GM18867 (cell line): ENCODE data around the gene COL23A1.
"Not testable (repeated sequence)": the region's sequence is repeated elsewhere in the genome, so short reads cannot be mapped to it uniquely, and the experiment has no call there.

Experiments
- ATAC-seq: cut with Tn5 transposase; IDR thresholded peaks from one replicate; pipeline ENCODE4 v1.9.1; 2021; ENCODE audit warnings: mild to moderate bottlenecking, moderate library complexity; ENCODE audit not compliant: unreplicated experiment

COL23A1 gene

DNA sequence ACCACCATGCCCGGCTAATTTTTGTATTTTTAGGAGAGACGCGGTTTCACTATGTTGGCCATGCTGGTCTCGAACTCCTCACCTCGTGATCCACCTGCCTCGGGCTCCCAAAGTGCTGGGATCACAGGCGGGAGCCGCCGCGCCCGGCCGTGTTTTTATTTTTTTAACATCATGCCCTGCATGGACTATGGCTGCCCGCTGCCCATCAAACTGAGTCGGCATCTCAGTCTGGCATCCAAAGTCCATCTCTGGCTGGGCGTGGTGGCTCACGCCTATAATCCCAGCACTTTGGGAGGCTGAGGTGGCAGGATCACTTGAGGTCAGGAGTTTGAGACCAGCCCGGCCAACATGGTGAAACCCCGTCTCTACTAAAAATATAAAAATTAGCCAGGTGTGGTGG, 336.6 kb downstream of the COL23A1 start:
- ATAC-seq, result not testable (repeated sequence)

DNA sequence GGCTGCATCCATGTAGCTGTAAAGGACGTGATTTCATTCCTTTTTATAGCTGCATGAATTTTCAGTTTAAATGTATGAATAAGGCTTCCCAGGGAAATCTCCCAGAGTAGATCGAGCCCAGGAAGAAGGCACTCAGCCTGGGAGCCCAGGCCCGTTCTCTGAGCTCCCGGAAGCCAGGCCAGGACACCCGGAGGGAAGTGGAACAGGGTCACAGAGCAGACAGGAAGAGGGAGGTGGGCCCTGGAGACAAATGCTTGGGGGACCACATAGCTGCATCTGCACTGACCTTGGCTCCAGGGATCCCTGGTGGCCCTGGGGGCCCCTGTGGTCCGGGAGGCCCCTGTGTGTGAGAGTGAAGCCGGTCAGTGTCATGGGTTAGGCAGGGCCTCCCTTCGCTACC, 337.9 kb downstream of the COL23A1 start:
- ATAC-seq, result no peak

DNA sequence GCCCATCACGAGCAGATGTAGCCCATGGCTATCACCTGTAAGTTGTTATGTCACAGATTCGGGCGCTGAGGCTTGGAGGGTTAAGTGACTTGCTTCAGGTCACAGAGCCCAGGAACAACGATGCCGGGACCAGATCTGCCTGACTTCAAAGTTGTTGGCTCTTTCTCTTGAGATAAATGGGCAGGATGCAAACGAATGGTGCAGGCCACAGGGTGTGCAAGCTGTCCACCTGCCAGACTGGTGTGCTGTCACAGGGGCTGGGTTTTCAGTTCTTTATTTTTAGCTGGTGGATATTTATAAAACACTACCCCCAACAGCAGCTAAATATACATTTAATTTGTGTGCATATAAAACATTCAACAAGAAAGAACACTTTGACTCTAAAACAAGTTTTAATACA, 339.9 kb downstream of the COL23A1 start:
- ATAC-seq, result no peak

DNA sequence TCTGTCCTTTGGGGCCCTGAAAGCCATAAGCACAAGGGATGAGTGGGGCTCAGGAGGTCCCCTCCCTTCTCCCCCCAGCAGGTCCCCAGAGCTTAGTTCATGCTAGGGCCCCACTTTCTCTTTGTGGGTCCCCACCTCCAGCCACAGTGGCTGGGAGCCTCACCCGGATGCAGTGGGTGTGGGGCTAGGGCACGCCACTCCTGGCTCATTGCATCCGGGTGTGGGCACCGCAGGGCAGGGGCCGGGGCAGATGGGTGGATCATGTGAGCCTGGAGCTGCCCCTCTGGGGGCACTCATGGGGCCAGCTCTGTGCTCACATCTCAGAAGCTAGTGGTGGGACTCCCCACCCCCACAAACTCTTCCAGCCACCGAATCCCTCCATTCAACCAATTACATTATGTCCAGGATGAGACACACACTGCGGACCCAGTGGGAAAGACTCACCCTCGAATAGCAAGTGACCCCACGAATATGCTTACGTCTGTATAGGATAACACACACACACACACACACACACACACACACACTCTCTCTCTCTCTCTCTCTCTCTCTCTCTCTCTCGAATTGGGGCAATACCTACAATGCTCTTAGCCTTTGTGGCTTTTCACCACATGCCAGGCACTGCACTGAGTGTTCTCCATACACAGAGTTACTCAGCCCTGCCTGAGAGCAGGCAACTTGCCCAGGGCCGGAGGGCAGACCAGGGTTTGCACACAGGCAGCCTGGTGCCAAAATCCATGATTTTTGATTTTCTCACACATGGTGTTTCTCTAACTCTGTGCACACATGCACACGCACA, 340.8 kb downstream of the COL23A1 start:
- no peak for ATAC-seq

DNA sequence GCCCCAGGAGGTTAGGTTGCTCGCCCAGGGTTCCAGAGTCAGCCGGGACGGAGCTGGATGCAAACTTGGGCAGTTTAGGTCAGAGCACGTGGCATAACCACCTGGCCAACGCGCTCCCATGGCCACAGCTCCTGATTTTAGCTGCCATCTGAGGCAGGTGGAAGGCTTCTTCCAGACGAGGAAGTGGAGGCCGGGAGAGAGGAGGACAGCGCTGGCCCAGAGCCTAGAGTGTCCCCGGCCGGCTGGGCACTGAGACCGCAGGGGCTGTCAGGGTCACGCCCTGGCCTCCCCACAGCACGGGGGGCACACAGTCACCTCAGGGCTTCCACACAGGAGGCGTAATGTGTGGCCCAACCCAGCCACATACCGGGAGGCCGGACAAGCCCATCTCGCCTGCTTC, 341.4 kb downstream of the COL23A1 start:
- no peak for ATAC-seq

DNA sequence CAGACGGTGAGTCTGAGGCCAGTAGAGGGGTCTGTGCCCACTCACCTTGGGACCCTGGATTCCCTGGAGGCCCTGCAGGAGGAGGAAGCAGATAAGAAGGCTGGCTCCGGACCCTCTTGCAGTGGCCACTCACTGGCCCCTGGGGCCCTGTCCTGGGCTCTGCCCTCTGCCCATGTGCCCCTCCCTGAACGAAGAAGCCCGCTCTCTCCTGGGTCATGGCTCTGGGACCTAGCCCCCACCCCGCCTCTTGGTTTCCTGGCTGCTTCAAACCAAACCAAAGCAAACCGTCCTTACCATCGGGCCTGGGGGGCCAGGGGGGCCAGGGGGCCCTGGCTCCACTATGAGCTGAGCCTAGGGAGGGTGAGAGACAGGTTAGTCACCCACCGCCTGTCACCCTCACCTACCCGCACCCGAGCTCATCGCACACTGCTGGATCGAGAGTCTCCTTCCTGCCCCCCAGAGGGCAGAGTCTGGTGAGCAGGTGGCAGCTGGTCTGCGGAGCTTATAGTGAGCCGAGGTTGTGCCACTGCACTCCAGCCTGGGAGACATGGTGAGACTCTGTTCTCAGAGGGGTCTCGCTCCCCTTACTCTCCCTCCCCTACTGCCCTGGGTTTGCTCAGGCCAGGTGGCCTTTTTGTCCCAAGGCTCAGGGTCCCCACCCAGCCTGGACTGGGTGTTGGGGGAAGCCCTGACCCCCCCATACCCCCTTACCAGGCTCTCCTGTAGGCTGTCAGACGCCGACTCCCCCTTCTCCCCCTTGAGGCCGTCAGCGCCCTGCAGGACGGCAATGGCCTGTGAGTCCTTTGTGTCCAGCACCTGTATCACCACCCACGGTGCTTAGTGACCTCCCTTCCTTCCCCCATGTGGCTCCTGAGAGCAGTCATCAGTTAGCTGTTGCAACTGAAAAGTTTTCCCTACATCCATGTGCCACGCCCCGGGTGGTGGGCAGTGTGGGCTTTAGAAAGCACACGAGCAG, 342.4 kb downstream of the COL23A1 start:
- ATAC-seq, result no peak

DNA sequence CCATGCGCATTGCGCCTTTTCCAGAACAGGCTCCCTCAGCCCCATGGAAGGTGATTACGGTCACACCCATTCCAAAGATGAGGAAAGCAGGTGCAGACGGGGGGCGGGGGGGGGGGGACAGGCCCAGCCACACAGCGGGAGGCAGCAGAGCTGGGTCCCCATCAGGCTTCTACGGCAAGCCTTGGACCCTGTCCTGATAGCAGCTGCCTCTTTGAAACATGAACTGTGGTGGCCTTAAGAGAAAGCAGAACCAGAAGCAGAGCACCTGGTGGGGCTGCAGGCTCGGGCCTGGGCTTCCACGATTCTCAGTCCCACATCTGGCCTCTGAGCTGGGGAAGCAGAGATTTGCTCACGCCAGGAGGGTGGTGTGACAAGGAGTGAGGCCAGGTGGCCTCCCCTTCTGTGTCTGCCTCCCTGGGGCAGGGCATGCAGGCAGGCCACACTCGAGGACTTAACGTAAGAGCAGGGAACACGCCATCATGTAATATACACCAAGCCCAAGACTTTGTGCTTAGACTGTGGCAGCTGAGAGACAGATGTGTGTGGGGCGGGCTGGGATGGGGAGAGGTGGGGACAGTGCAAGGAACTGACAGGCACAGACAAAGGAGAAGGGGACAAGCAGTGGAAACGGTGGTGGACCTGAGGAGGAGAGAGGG, 343.4 kb downstream of the COL23A1 start:
- ATAC-seq, result no peak

DNA sequence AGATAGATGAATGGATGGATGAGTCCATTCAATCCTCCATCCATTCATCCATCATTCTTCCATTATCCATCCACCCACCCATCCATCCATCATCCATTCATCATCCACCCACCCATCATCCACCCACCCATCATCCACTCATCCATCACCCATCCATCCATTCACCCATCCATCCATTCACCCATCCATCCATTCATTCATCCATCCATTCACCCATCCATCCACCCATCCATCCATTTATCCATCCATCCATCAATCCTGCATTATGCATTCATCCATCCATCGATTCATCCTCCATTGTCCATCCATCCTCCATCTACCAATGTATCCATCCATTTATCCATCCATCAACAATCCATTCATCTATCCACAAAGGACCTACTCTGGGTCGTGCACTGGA, 344.8 kb downstream of the COL23A1 start:
- ATAC-seq, result no peak

DNA sequence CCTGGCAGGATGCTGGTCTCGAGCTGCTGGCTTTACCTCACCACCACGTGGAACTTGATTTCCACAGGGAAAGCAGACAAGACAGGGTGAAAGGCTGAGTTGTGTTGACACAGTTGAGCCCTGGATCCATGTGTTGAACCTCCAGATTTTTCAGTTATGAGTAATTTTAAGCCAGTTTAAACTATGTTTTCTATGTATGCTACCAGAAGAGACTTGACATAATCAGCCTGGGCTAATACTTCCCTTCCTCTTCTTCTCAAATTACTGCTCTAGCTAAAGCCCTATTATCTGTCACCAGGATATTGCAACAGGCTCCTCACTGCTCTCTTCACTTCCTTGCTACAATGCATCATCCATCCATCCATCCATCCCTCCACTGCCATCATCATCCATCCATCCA, 345.6 kb downstream of the COL23A1 start:
- ATAC-seq, result no peak

DNA sequence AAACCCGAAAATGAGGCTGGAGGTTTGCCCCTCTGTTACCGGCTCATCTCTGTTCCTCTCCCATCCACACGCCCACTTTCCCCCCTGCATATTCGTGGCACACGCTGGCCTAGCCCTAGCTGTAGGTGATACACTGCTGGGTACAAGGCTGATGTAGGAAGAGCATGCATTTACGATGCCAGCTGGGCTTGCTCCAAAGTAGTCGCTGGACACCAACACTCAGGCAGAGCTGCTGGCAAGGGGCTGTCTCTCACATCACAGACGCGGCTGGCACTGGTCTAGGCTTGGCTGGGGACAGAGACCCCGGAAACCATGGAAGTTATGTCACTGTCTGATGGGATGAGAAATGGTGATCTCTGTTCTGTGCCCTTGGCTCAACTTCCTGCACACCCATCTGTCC, 347.8 kb downstream of the COL23A1 start:
- no peak for ATAC-seq

DNA sequence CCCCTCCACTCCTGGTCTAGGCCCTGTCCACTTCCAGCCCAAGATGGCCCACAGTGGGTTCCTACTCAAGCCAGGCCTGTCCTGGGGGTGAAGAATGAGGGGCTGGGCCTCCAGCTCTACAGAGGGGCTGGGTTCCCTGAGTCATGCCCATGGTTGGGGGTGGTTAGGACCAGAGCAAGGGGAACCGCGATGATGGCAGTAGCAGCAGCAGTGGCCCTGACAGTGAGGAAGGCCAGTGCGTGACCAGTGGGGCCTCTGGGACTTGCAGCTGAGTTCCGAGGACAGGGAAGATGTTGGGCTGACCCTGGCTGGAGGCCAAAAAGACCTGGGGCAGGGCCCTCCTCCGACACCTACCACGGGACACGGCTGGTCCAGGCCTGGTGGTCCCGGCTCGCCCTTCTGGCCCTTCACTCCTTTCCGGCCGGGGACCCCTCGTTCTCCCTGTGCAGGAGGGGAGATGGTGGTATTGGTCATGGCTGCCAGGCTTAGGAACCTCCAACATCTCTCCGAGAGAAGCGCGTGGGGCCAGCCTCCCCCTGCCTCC, 348.4 kb downstream of the COL23A1 start:
- no peak for ATAC-seq

DNA sequence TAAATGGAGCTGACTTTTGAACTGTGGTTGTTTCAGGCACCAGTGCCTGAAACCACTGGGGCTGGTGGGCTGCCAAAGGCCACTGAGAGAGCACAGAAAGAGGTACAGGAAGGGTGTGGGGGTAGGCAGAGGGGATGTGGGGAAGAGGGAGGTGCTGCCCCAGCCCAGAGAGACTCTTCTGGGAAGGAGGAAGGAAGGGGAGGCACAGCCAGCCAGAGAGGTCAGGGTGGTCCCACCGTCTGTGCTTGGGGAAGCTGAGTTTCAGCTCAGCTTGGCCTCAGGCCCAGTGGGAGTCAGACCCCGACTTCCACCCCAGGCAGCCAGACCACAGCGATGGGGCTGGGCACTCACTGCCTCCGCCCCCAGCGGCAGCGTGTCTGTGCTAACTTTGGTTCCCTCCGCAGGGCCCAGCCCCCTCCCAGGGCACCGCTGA, 348.9 kb downstream of the COL23A1 start:
- no peak for ATAC-seq

DNA sequence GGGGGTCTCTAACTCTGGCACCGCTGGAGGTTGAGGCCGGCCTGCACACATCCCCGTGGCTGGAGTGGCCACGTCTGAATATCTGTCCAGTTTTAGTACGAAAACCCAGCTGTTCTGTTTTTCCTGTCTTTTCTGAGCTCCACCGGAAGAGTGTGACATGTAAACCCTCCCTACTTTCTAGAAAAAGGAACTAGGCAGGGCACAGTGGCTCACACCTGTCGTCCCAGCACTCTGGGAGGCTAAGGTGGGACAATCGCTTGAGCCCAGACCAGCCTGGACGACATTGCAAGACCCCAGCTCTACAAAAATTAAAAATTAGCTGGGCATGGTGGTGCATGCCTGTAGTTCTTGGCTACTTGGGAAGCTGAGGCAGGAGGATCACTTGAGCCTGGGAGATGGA, 349.4 kb downstream of the COL23A1 start:
- ATAC-seq, result no peak

DNA sequence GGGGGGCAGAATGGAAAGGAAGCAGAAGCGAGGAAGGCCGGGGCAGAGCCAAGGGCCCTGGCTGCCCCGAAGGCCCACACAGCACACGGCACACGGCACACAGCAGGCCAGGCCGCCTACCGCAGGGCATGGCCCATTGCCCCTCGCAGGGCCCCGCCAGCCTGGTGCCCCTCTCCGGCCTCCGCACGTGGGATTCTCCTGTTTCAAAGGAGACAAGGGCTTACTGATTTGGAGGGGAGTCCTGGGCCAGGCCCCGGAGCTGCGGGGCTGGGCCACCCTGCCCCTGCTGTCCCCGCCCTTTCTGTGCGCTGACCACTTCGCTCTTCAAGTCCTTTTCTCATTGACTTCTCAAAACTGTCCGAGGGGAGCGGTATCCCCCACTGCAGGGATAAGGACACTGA, 349.9 kb downstream of the COL23A1 start:
- no peak for ATAC-seq

DNA sequence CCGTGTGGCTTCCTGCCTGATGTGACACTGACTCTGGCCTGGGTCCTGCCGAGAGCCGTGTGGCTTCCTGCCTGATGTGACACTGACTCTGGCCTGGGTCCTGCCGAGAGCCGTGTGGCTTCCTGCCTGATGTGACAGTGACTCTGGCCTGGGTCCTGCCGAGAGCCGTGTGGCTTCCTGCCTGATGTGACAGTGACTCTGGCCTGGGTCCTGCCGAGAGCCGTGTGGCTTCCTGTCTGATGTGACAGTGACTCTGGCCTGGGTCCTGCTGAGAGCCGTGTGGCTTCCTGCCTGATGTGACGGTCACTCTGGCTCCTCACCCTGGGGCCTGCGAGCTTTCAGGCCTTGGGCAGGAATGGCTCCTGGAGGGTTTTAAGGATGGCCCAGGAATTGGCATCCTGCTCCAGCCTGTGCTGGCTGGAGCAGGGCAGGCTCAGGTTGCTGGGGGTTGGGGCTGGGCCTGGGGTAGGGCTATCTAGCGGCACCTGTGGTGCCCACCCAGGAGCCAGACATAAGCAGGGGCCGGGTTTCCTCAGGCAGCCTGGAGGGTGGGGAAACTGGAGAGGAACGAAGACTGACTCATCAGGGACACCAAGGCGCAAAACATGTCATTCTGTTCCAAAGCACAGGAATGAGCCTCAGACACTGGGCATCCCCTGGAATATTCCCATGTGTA, 350.4 kb downstream of the COL23A1 start:
- not testable (repeated sequence) for ATAC-seq

DNA sequence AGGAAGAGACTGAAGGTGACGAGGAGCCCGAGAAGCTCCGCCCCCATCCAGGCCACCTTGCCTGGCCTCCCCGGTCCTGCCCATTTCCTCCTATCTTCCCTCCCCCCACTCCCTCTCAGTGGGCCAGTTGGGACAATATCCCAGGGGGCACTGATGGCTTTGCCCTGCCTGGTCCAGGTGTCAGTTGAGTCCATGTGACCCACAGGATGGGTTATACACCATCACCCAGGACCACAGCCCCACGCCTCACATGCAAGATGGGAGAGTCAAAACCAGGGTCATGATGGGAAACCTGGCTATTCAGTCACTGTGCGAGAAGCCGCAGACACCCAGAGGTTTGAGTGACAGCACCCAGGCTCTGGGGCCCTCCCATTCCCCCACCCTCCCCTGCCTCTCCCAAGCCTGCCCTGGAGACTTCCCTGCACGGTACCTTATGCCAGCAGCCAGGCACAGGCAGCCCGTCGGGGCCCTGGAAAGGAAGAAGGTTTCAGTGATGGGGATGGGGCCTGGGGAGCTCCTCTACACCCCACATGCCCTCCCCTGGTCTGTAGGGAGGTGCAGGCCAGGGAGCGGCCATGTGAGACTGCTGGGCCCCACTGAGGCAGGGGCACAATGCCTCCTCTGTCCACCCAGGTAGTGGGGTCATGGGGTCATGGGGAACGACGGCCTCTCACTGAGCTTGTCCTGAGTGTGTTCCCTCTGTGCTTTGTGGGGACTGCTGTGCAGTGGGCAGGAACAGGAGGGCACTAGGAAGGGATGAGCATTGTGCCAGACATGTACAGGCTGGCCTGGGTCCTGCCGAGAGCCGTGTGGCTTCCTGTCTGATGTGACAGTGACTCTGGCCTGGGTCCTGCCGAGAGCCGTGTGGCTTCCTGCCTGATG, 351.2 kb downstream of the COL23A1 start:
- ATAC-seq, result no peak

DNA sequence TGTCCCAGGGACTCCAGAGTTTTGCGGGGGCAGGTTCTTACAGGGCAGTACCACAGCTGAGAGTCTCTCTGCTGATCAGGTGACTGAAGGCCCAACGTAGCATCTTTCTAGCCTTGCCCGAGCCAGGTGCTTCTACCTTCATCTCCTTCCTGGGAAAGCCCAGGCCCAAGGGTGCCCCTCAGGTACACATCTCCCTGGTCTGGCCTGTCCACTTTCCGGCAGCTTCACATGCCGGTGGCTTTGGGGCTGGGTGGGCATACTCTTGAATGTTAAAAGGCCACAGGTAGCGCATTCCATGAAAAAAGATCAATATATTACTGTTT, 351.9 kb downstream of the COL23A1 start:
- no peak for ATAC-seq

DNA sequence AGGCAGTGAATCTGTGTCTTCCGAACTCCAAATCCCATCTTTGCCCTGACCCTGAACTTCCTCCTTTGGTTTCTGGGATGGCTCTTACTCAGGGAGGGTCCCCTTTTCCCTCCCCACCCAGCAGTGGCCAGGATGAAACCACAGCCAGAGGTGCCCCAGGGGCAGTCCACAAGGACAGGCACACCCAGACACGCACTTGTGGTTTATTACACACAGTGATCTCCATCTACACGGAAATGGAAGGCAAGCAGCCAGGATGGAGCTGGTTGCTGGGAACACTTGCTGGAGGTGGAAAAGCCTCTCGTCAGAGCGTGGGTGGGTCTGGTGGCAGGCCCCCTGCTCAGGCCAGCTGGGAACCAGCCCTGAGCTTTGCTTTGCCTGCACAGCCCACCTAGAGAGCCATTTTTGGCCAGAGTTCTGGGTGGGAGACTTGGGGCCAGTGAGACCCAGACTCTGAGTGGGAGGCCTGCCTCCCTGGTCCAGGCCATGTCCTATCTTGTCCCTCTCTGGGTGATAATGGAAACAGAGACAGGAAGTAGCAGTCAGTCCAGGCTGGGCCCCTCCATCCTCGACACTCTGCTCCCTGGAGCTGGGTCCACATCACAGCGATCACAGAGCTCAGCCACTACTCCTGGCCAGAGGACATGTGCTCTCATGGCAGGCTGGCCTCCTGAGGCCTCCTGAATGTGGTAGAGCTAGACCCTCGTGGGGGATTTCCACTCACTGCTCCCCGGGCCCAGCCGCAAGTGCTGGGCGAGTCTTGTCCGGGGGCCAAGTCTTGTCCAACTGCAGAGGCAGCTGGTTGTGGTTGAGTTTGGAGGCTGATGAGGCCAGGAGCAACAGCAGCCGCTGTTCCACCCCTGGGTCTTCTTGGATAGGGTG, 352.5 kb downstream of the COL23A1 start:
- no peak for ATAC-seq

DNA sequence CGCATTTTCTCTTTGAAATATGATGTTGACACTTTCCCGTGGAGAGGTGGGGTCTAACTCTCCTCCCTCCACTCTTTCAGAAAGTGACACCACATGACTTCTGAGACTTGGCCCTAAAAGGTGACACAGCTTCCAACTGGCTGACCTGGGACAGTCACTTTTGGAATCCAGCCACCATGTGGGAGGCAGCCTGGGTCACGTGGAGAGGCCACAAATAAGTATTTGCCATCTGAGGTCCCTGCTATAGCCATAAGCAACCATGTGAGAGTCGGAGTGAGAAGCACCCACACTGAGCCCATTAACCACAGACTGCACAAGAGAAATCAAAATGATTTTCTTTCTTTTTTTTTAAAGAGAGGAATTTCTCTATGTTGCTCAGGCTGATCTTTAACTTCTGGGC, 353.5 kb downstream of the COL23A1 start:
- no peak for ATAC-seq
